Measurements from ENCODE around the gene HELB. TPM values are rescaled to one million over a fixed set of nuclear protein-coding genes. Genes with fewer than 3 reads are reported as not detected.

The HELB gene
- total and polyA plus RNA-seq, 2 of the 8 experiments (the other 6 are each of a cell fraction or from before 2014, with no cell fraction given), result 1.8 to 7.6 TPM

- H3K23me2 ChIP-seq (ENCODE audit: low read depth, low read length), result no peaks in the 10 kb centered on the region
- FAIRE-seq, result no peak
- POLR2A ChIA-PET (ENCODE audit: partially characterized antibody), result no interaction called here
Measured at GRCh38 chr12:66341126-66341525, 38.8 kb downstream of the HELB start.

More at GRCh38 chr12:66341126-66341525, 38.8 kb downstream of the HELB start:
- H3K18ac ChIP-seq (ENCODE audit: extremely low read depth, low read length), result no peak overlapping the region
- H4K5ac ChIP-seq (ENCODE audit: insufficient read length, low read depth, low read length), result no peak overlapping the region
- CTCF ChIA-PET (ENCODE audit: partially characterized antibody), result no interaction called here
- no peak overlapping the region for H2BK20ac ChIP-seq (ENCODE audit: low read length)
- 91% methylated on average over 4 of the region's 4 CpGs; no CpG with 5 or more reads in 1 of the 2 experiments for WGBS, 2 experiments (ENCODE audit: extremely low coverage in 1 of 2, insufficient coverage in 1 of 2, insufficient read length in 1 of 2, insufficient replicate concordance in 2 of 2, low coverage in 1 of 2, low lambda C conversion rate in 2 of 2, missing lambda C conversion rate in 1 of 2)
- no peaks in the 10 kb centered on the region for H3K79me1 ChIP-seq (ENCODE audit: low read depth, low read length)
- H2BK12ac ChIP-seq (ENCODE audit: low read depth, low read length), result no peak overlapping the region
- no peak overlapping the region for H3K56ac ChIP-seq (replicated peaks; ENCODE audit: insufficient read length, low read depth, low read length)
- no peaks in the 10 kb centered on the region for H4K20me1 ChIP-seq (replicated peaks in 1 of 2; ENCODE audit: control insufficient read depth in 1 of 2, insufficient read depth in 2 of 2, low read length in 2 of 2)
- no peaks in the 10 kb centered on the region for H3K79me2 ChIP-seq (ENCODE audit: control insufficient read depth in 1 of 2, insufficient read depth in 2 of 2, low read length in 2 of 2)
- no peak overlapping the region for H3K14ac ChIP-seq (ENCODE audit: insufficient read length)
- TF ChIP-seq EGR1 (IDR thresholded peaks at IDR 0.05; ENCODE audit: borderline replicate concordance, low read depth, low read length) (no peak), NRF1 (IDR thresholded peaks at IDR 0.05; ENCODE audit: low read depth, low read length) (no peak), POLR2AphosphoS5 (IDR thresholded peaks at IDR 0.05; ENCODE audit: low read depth, low read length) (no peak)
- no peaks in the 10 kb centered on the region for H3K27me3 ChIP-seq (replicated peaks in 1 of 4; ENCODE audit: control insufficient read depth in 3 of 4, extremely low read depth in 1 of 4, insufficient read depth in 3 of 4, low read length in 3 of 4)
- no peak overlapping the region for H2BK120ac ChIP-seq (replicated peaks; ENCODE audit: low read depth, low read length)
- no peak overlapping the region for H3K27ac ChIP-seq (ENCODE audit: low read depth, low read length)
- peaks cover 0 to 27% (median 10%) of the 10 kb centered on the region in 4 experiments; a peak in 6 of 8 replicates for H3K36me3 ChIP-seq (ENCODE audit: control insufficient read depth in 2 of 4, insufficient read depth in 4 of 4, low read length in 3 of 4)
- no peak overlapping the region for H2BK15ac ChIP-seq (ENCODE audit: low read length)
- H4K8ac ChIP-seq (ENCODE audit: extremely low read depth, insufficient read depth, low read length), result no peak overlapping the region
- H2AFZ ChIP-seq (ENCODE audit: low read length), result no peak overlapping the region
- H3K4ac ChIP-seq (replicated peaks; ENCODE audit: insufficient read length, low read depth, low read length), result no peak overlapping the region
- H2BK5ac ChIP-seq (ENCODE audit: low read depth, low read length), result no peak overlapping the region
- H3K4me1 ChIP-seq (replicated peaks in 1 of 4; ENCODE audit: control insufficient read depth in 3 of 4, insufficient read depth in 4 of 4, low read length in 3 of 4), result no peaks in the 10 kb centered on the region
- H4K91ac ChIP-seq (replicated peaks; ENCODE audit: insufficient read length, low read length), result no peak overlapping the region
- no peak overlapping the region for H3K23ac ChIP-seq (ENCODE audit: insufficient read length)
- H2AK5ac ChIP-seq (ENCODE audit: low read depth, low read length), result no peak overlapping the region
- H3K4me3 ChIP-seq (ENCODE audit: extremely low read depth in 1 of 4, insufficient read depth in 2 of 4, low read depth in 3 of 4, low read length in 4 of 4), result no peak overlapping the region
- H3K9me3 ChIP-seq (ENCODE audit: insufficient read depth in 2 of 2, low read depth in 1 of 2, low read length in 1 of 2), result peaks cover 10 to 11% of the 10 kb centered on the region in 2 experiments
- no peak overlapping the region for H3K9ac ChIP-seq (replicated peaks in 1 of 4; ENCODE audit: extremely low read depth in 1 of 4, low read depth in 3 of 4, low read length in 3 of 4)
- H3K4me2 ChIP-seq (ENCODE audit: insufficient read depth in 1 of 2, low read depth in 2 of 2, low read length in 2 of 2), result no peak overlapping the region
- DNase-seq (ENCODE audit: low read depth in 1 of 2, low spot score in 2 of 2), result no peak
